ENCODE results near the gene SORBS2.

Gene SORBS2

GRCh38 chr4:185672151-185672550, 139.8 kb downstream of the SORBS2 start:
- no peak for DNase-seq (ENCODE audit: low read depth, low spot score)

- DNase-seq (ENCODE audit: low read depth, low spot score) = no peak
These were observed 140.5 kb downstream of the SORBS2 start for GRCh38 chr4:185671496-185671895.

- no peak for DNase-seq (ENCODE audit: low read depth, low spot score)
These were observed 140.9 kb downstream of the SORBS2 start for GRCh38 chr4:185671066-185671465.

GRCh38 chr4:185669288-185669687, 142.7 kb downstream of the SORBS2 start:
- DNase-seq (ENCODE audit: low read depth, low spot score) = no peak

GRCh38 chr4:185666156-185666555, 145.8 kb downstream of the SORBS2 start:
- no peak for DNase-seq (ENCODE audit: low read depth, low spot score)

GRCh38 chr4:185665655-185666054, 146.3 kb downstream of the SORBS2 start:
- no peak for DNase-seq (ENCODE audit: low read depth, low spot score)

- no peak for DNase-seq (ENCODE audit: low read depth, low spot score)
These were observed 147.5 kb downstream of the SORBS2 start for GRCh38 chr4:185664481-185664880.

GRCh38 chr4:185662030-185662778, 149.8 kb downstream of the SORBS2 start:
- DNase-seq (ENCODE audit: low read depth, low spot score) = no peak

- no peak for DNase-seq (ENCODE audit: low read depth, low spot score)
These were observed 151.7 kb downstream of the SORBS2 start for GRCh38 chr4:185660340-185660739.

- DNase-seq (ENCODE audit: low read depth, low spot score) = no peak
These were observed 154.3 kb downstream of the SORBS2 start for GRCh38 chr4:185657699-185658098.

- DNase-seq (ENCODE audit: low read depth, low spot score) = no peak
These were observed 154.8 kb downstream of the SORBS2 start for GRCh38 chr4:185657183-185657582.

- DNase-seq (ENCODE audit: low read depth, low spot score) = no peak
These were observed 155.5 kb downstream of the SORBS2 start for GRCh38 chr4:185656467-185656931.

- DNase-seq (ENCODE audit: low read depth, low spot score) = no peak
These were observed 156.9 kb downstream of the SORBS2 start for GRCh38 chr4:185654965-185655554.

GRCh38 chr4:185654311-185654710, 157.7 kb downstream of the SORBS2 start:
- no peak for DNase-seq (ENCODE audit: low read depth, low spot score)

- DNase-seq (ENCODE audit: low read depth, low spot score) = no peak
These were observed 160.1 kb downstream of the SORBS2 start for GRCh38 chr4:185651851-185652250.

- no peak for DNase-seq (ENCODE audit: low read depth, low spot score)
These were observed 160.8 kb downstream of the SORBS2 start for GRCh38 chr4:185651137-185651677.

GRCh38 chr4:185648631-185649030, 163.4 kb downstream of the SORBS2 start:
- DNase-seq (ENCODE audit: low read depth, low spot score) = no peak

- no peak for DNase-seq (ENCODE audit: low read depth, low spot score)
These were observed 166.6 kb downstream of the SORBS2 start for GRCh38 chr4:185645403-185645802.

GRCh38 chr4:185644408-185644807, 167.6 kb downstream of the SORBS2 start:
- no peak for DNase-seq (ENCODE audit: low read depth, low spot score)

- no peak for DNase-seq (ENCODE audit: low read depth, low spot score)
These were observed 169.1 kb downstream of the SORBS2 start for GRCh38 chr4:185642907-185643306.

GRCh38 chr4:185640811-185641675, 171.0 kb downstream of the SORBS2 start:
- no peak for DNase-seq (ENCODE audit: low read depth, low spot score)
